Large intestine (tissue), 3 donors: ENCODE measurements around the gene DNAJC1. TPM values are rescaled to one million over a fixed set of nuclear protein-coding genes. Genes with fewer than 3 reads are reported as not detected.

ENCODE experiments used
- DNase-seq, 2 donors: peaks; one replicate each; pipeline versions ENCODE4 v3.0.0 to v3.0.0-alpha.2; 2013
- H3K27ac ChIP-seq: one replicate; pipeline ENCODE4 v1.5.1; 2013; ENCODE audit warnings: low read length
- H3K27me3 ChIP-seq: 2 replicates; pipeline ENCODE4 v1.6.1; 2013; ENCODE audit warnings: low read length; ENCODE audit not compliant: control insufficient read depth, insufficient read depth
- H3K36me3 ChIP-seq: 2 replicates; pipeline ENCODE4 v1.6.1; 2013; ENCODE audit warnings: low read length; ENCODE audit not compliant: control insufficient read depth, insufficient read depth
- H3K4me1 ChIP-seq: one replicate; pipeline ENCODE4 v1.6.1; 2013; ENCODE audit warnings: low read length; ENCODE audit not compliant: control insufficient read depth, insufficient read depth
- H3K4me3 ChIP-seq: one replicate; pipeline ENCODE4 v1.5.1; 2013; ENCODE audit warnings: low read length
- H3K9me3 ChIP-seq: one replicate; pipeline ENCODE4 v1.6.1; 2013; ENCODE audit warnings: mild to moderate bottlenecking, low read depth, low read length, moderate library complexity; ENCODE audit not compliant: control insufficient read depth
- WGBS: methylation state at CpG from one replicate; pipeline ENCODE4 v1.1.5; 2013; ENCODE audit warnings: low lambda C conversion rate; ENCODE audit not compliant: insufficient coverage; 5-methylcytosine and 5-hydroxymethylcytosine counted together
- polyA plus RNA-seq: library from polyadenylated mRNA; unstranded; fragments of 120-200 nt; gene quantifications from one replicate; pipeline ENCODE4 v1.2.1, GENCODE V29; 2013

The DNAJC1 gene
- polyA plus RNA-seq, 1 donor, result 25.2 TPM

GRCh38 chr10:21753497-21754270 is 249.8 kb downstream of the DNAJC1 start:
- Histone ChIP-seq H3K9me3 (peaks cover 3% of the 10 kb centered on the region), H3K27ac (no peak overlapping the region), H3K27me3 (no peaks in the 10 kb centered on the region), H3K36me3 (peaks cover 5% of the 10 kb centered on the region), H3K4me3 (no peak overlapping the region), H3K4me1 (no peaks in the 10 kb centered on the region)
- no peak for DNase-seq
- 94% methylated on average over 3 of the region's 18 CpGs for whole genome bisulfite sequencing

DNA sequence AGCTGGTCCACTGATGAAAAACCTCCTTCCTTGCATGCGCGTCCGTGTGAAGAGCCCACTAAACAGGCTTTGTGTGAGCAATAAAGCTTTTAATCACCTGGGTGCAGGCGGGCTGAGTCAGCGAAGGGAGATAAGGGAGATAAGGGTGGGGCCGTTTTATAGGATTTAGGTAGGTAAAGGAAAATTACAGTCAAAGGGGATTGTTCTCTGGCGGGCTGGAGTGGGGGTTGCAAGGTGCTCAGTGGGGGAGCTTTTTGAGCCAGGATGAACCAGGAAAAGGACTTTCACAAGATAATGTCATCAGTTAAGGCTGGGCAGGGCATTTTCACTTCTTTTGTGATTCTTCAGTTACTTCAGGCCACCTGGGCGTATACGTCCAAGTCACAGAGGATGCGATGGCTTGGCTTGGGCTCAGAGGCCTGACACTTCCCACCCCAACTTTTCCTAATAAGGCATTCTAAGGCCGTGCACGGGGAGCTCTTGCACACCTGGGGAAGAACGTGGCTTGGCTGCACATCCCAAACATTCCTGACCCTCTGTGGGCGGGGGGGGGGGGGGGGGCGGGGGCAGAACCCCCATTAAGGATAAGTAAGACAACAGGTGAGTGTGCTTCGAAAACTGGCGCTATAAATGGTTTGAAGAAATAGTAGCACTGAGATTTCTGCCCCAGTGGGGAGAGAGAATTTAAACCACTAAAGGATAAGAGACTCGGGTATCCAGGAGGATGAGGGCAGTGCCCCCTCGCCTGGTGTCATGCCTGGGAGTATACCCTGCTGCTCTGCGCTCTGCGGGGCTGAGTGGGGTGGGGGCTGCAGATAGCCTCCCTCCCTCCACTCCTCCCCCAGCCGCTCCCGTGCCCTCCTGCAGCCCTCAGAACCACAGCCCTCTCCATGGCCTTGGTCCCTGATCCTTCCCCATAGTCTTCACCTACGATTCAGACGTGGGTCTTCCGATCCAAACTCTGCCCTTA is 251.9 kb downstream of the DNAJC1 start:
- WGBS, result 23% methylated on average over 2 of the region's 26 CpGs
- Histone ChIP-seq H3K4me3 (no peak overlapping the region), H3K36me3 (no peaks in the 10 kb centered on the region), H3K9me3 (peaks cover 3% of the 10 kb centered on the region), H3K4me1 (no peaks in the 10 kb centered on the region), H3K27ac (no peak overlapping the region), H3K27me3 (no peaks in the 10 kb centered on the region)
- DNase-seq, result peak in 1 of 2 donors; percentile 49

DNA sequence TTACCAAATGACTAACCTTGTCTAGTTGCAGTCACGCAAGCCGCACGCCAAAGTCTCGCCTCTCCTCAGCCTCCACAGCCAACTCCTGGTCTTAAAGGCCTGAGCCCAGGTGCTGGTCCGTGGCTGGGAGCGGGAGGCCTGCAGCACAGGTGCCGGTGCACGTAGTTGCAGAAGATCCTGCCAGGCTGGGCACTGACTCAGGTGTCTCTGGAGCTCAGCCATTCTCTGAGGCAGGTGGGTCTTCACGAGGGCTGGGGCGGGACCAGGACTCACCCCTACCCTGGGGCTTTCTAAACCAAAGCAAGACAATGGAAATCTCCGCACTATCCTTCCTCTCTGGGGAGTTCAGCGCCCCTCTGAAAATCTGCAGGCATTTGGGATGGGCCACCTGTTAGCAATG is 253.1 kb downstream of the DNAJC1 start:
- H3K9me3 ChIP-seq, result peaks cover 3% of the 10 kb centered on the region
- WGBS, result no CpG with 5 or more reads among the region's 12 CpGs
- no peak for DNase-seq

GRCh38 chr10:21749788-21750187 is 253.7 kb downstream of the DNAJC1 start:
- no peak for DNase-seq
- Histone ChIP-seq H3K27ac (no peak overlapping the region), H3K4me3 (no peak overlapping the region), H3K27me3 (no peaks in the 10 kb centered on the region), H3K4me1 (no peaks in the 10 kb centered on the region), H3K9me3 (peaks cover 3% of the 10 kb centered on the region), H3K36me3 (peaks cover under 1% of the 10 kb centered on the region)
- no CpG with 5 or more reads among the region's 3 CpGs for WGBS

More for the DNA sequence above, 253.1 kb downstream of the DNAJC1 start:
- Histone ChIP-seq H3K4me1 (no peaks in the 10 kb centered on the region), H3K27me3 (no peaks in the 10 kb centered on the region), H3K36me3 (no peaks in the 10 kb centered on the region), H3K4me3 (no peak overlapping the region), H3K27ac (no peak overlapping the region)

DNA sequence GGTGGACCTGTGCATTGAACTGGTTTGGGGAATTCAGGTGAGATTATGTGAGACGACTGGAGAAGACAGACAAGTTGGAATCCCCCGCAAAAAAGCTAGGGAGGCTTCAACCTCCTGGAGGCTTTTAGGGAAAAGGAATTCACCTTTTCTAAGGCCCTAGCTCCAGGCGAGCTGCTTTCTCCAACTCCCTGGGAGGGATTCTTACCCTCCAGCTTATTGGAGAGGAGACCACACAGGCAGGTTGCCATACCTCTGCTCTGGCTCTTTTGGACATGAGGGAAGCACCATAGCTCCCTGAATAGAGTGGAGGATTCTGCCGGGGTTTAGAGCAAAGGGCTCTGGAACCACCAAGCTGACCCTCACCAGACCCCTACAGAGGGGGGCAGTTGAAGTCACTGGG is 255.7 kb downstream of the DNAJC1 start:
- DNase-seq, result no peak
- H3K4me1 ChIP-seq, result no peaks in the 10 kb centered on the region
- no peak overlapping the region for H3K4me3 ChIP-seq
- no peak overlapping the region for H3K27ac ChIP-seq
- no peaks in the 10 kb centered on the region for H3K27me3 ChIP-seq
- no CpG with 5 or more reads among the region's 4 CpGs for WGBS
- H3K36me3 ChIP-seq, result peaks cover 16% of the 10 kb centered on the region
- H3K9me3 ChIP-seq, result peaks cover 3% of the 10 kb centered on the region

DNA sequence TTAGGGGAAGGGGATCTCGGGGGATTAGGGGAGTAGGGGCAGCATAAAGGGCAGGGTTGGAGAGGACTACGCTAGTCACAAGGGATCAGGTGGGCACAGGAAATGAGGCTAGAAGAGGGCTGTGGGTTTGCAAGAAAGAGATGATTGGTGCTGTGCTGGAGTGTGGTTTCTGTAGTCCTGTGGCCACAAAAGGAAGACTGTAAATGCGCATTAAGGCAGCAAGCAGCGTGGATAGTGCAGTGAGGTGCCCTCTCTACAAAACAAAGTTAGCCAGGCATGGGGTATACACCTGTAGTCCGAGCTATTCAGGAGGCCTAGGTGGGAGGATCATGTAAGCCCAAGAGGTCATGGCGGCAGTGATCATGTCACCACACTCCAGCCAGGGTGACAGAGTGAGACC is 257.4 kb downstream of the DNAJC1 start:
- Histone ChIP-seq H3K9me3 (peaks cover 3% of the 10 kb centered on the region), H3K27me3 (no peaks in the 10 kb centered on the region), H3K4me1 (no peaks in the 10 kb centered on the region), H3K36me3 (peaks cover 26% of the 10 kb centered on the region), H3K27ac (no peak overlapping the region), H3K4me3 (no peak overlapping the region)
- DNase-seq, result no peak
- no CpG with 5 or more reads among the region's 6 CpGs for WGBS

GRCh38 chr10:21744223-21744622 is 259.3 kb downstream of the DNAJC1 start:
- Histone ChIP-seq H3K27ac (no peak overlapping the region), H3K27me3 (no peaks in the 10 kb centered on the region), H3K9me3 (no peaks in the 10 kb centered on the region), H3K36me3 (peaks cover 37% of the 10 kb centered on the region), H3K4me1 (no peaks in the 10 kb centered on the region), H3K4me3 (no peak overlapping the region)
- no CpG with 5 or more reads among the region's 11 CpGs for WGBS
- DNase-seq, result no peak

DNA sequence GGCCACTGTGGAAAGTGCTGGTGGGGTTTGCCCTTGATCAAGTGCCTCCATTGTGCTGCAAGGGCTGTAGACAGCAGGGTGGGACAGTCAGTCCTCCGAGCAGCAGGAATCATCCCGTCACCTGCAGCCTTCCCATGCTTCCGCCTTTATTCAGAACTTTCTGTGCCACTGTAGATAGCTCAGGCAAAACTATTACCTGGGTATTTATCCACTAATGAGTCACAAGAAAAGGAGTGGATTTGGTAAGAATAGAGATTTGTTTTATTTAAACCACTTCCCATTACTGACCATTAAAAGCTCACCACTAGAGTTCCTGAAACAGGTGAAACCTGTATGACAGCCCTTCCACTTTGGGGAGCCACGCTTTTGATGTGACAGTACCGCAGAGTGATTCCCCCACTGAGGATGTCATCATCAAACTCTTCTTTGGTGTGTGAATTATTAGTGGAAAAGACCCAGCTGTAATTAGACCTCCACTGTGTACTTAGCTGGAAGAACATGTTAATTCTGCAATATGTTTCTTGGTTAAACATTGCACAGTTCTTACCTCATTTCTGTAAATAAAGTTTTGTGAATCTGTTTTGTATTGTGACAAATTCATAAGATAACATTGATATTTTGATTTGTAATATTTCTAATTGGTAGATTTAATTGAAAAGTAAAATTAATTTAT is 260.7 kb downstream of the DNAJC1 start:
- H3K9me3 ChIP-seq, result no peaks in the 10 kb centered on the region
- H3K36me3 ChIP-seq, result peaks cover 49% of the 10 kb centered on the region
- DNase-seq, result no peak
- no CpG with 5 or more reads among the region's 5 CpGs for WGBS
- no peak overlapping the region for H3K4me3 ChIP-seq
- no peaks in the 10 kb centered on the region for H3K4me1 ChIP-seq
- no peak overlapping the region for H3K27ac ChIP-seq
- no peaks in the 10 kb centered on the region for H3K27me3 ChIP-seq

GRCh38 chr10:21740989-21741388 is 262.5 kb downstream of the DNAJC1 start:
- no peaks in the 10 kb centered on the region for H3K4me1 ChIP-seq
- H3K27me3 ChIP-seq, result no peaks in the 10 kb centered on the region
- peaks cover 59% of the 10 kb centered on the region for H3K36me3 ChIP-seq
- DNase-seq, result no peak
- WGBS, result 88% methylated on average over 3 of the region's 4 CpGs
- no peak overlapping the region for H3K4me3 ChIP-seq
- H3K9me3 ChIP-seq, result no peaks in the 10 kb centered on the region
- no peak overlapping the region for H3K27ac ChIP-seq

GRCh38 chr10:21737106-21737505 is 266.4 kb downstream of the DNAJC1 start:
- Histone ChIP-seq H3K4me1 (no peaks in the 10 kb centered on the region), H3K4me3 (no peak overlapping the region), H3K27ac (no peak overlapping the region), H3K27me3 (no peaks in the 10 kb centered on the region), H3K36me3 (peaks cover 53% of the 10 kb centered on the region), H3K9me3 (no peaks in the 10 kb centered on the region)
- WGBS, result 100% methylated on average over 1 of the region's 4 CpGs
- no peak for DNase-seq
